NT2/D1 (cell line): ENCODE measurements around the gene SEPTIN14.

Experiments
- SUZ12 ChIP-seq: IDR thresholded peaks from 2 replicates; pipeline ENCODE4 v1.6.1; 2011; ENCODE audit not compliant: insufficient read length, insufficient read depth; ENCODE audit errors: extremely low read depth
- YY1 ChIP-seq: IDR thresholded peaks from 2 replicates; pipeline ENCODE4 v1.6.1; 2011; ENCODE audit not compliant: insufficient read length, insufficient read depth
- ZNF274 ChIP-seq: IDR thresholded peaks from 2 replicates; pipeline ENCODE4 v1.6.1; 2011; ENCODE audit warnings: mild to moderate bottlenecking, low read depth, low read length

DNA sequence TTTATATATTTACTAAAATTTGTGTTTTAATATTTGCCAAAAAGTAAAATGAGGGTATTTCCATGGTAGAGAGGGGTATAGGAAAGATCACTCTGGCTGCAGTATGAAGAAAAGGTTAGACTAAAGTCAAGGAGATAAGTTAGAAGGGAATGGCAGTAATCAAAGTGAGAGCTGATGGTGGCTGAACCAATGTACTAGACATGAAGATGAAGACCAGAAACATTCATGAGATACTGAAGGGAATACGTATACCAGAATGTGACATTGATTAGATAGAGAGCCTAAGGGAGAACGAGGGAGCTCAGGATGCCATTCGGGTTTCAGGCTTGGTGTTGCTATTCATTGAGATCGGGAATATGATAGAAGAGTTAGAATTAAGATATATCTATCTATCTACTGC is 32.5 kb upstream of the SEPTIN14 start:
- TF ChIP-seq ZNF274 (no peak), YY1 (no peak), SUZ12 (no peak)
